GM04503 (cell line): ENCODE results near the gene FSCN2.
A peak's percentile ranks its signal among the peaks of the same experiment; 100 is the strongest.

Experiments
- DNase-seq: peaks from one replicate; pipeline ENCODE4 v3.0.0-alpha.2; 2012; ENCODE audit warnings: low read depth

Gene FSCN2, protein sequence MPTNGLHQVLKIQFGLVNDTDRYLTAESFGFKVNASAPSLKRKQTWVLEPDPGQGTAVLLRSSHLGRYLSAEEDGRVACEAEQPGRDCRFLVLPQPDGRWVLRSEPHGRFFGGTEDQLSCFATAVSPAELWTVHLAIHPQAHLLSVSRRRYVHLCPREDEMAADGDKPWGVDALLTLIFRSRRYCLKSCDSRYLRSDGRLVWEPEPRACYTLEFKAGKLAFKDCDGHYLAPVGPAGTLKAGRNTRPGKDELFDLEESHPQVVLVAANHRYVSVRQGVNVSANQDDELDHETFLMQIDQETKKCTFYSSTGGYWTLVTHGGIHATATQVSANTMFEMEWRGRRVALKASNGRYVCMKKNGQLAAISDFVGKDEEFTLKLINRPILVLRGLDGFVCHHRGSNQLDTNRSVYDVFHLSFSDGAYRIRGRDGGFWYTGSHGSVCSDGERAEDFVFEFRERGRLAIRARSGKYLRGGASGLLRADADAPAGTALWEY

DNA sequence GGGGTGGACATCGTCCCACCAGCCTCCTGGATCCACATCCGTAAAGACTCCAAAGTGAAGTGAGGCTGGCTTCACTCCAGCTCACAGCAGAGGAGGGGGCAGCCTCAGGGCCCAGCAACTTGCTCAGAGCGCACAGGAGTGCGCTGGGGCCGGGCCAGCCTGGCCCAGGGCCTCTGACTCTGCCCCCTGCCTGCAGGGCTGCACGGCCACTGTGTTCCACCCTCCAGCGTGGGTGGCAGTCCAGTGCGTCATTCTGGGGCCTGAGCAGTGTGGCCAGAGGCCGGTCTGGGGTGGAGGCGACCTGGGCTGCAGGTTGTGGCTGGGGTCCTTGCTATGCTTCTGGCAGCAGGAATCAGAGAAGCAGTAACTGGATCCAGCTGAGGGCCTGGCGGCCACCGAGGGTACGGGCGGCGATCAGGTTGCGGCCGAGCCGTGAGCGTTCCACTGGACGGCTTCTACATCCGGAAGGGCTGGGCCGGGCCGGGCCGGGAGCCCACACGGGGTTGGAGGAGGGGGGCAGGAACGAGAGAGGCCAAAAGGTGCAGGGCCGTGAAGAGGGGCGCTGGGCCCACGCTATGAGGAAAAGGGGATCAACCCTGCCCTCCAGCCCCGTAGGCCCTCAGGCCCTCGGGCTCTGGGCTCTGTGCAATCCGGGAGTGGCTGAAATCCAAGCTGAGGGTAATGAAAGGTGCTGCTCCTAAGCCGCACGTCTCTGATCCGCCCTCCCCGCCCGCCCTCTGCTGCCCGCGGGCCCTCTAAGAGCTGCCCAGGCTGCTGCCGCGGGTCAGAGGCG lies at the start of gene FSCN2:
Gene FSCN2, plus strand, starts transcription at position 787 of the 793 bp plus-strand sequence. CDS start 155 bp downstream, outside the sequence.
- no peak for DNase-seq

DNA sequence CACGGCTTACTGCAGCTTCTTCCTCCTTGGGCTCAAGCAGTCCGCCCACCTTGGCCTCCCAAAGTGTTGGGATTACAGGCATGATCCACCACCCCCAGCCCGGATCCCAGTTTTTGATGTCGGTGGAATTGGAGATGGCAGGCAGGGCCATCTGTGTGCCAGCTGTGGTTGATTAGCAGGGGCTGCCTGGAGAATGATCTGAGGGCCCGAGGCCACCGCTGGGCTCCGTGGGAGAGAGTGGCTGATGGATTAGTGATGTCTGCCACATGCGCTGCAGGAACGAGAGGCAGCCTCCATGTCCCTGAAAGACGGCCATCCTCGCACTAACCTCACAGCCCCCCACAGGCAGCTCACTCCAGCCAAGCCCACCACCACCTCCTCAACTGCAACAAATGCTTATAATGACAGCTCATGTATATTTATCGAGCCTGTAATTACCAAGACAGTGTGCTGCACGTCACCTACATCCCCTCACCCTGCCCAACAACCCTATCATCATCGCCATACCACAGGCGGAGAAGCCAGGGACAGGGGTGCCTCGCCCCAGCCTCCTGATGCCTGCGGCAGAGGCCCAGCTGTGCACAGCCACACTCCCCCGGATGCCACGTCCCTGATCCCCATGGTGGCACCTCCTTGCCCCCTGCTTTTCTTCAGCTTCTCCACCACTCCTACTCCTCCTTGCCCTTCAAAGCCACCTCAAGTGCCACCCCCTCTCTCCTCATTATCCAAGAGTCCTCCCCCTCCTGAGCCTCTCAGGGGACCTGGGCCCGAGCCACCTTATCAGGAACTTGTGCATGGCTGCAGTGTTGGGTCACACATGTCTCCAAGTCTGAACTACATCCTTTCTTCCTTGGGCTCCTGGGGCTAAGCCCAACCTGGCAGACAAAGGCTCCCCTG lies 48.8 kb upstream of the FSCN2 start:
- DNase-seq = no peak

DNA sequence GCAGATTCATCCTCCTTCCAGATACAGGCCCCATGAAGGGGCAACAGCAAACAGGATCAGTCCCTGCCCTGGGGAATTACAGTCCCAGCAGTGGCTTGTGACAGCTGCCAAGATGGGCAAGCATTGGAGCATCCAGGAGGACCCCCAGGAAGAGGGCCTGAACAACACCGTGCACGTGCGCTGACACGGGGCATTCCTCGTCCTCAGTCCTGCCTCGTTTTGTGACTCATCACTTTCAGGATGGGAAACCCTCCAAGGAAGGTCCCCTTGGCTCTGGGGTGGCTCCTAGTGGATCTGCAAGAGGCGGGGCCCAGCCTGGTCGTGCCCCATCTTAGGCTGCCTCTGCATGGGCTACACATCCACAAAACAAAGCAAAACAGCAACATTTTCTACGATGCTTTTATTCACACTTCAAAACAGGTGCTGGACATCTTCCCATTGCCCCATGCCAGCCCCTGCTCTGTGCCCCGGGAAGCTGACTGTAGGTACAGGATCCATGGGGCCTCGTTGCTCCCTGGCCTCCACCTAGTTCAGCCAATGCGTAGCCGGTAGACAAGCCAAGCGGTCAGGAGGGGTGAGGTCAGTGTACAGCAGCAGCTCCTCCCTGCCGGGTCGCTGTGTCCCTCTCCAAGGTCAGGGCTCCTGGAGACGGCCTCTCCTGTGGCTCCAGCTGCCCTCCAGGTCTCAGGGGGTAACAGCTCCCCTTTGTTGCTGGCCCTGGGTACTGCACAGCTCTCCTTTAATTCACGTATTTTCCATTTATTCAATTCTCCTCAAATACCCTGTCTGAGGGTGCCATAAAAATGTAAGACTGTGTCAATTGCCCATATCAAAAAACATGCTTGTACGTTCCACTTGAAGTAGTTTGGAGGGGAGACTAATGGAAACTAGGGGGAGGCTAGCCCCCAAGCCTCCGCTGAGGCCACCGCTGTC lies 47.8 kb upstream of the FSCN2 start:
- DNase-seq = peak; percentile 46

DNA sequence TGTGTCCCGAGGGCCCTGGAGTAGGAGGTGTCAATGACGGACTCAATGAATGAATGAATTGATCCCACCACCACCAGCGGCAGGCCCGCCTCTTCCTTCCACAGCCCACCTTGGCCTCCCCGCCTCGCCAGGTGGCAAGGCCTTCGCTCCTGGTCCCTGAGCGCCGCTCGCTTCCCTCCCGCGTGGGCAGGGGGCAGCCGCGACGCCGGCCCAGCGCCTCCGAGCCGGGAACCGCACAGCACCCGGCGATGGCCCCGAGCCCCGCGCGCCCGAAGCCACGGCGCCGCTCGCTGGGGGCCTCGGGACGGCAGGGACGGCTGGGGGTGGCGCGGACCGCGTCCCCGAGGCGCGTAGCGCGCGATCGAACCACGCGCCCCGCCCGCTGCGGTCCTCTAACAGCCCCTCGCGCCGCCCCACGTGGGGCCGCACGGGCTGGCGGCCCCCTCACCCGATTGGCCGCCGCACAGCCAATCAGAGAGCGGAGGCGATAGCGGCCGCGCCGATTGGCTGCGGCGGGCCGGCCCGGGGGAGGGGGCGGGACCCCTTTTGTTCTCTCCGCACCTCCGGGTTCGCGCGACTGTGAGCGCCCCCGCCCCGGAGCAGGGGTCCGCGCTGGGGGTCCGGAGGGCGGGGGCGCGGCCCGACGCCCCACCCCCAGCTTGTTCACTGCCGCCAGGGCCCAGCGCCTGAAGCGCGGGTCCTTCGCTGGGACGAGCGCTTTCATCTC lies 46.9 kb upstream of the FSCN2 start:
- DNase-seq = no peak

DNA sequence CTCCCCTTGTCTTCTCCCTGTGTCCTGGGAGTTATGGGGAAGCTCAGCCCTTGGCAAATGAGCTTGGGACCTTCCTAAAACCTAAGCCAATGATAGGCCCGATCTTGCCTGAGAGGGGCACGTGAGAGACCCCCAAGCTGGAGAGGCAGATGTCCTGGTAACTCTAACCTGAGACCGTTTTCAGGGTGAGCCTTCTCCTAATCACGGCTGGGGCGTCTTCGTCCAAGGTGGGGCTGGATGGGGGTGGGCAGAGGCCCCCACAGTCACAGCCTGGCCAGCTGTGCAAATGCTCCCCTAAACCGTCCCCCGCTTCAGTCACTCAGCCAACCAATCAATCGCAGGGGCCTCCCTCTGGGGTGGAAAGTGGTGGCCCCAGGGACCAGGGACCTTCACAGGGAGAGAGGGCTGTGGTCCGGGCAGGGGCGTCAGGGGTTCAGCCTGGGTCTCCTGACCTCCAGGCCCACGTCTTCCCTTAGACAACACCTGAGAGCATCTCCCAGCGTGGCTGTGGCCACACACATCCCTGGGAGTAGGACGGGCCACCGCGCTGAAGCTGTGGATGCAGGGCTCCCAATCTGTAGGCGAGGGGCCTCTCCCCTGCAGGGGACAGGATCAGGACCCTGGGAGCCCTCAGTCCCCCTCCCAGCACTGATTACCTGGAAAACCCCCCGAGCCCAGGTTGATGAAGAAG lies 46.2 kb upstream of the FSCN2 start:
- DNase-seq = no peak

DNA sequence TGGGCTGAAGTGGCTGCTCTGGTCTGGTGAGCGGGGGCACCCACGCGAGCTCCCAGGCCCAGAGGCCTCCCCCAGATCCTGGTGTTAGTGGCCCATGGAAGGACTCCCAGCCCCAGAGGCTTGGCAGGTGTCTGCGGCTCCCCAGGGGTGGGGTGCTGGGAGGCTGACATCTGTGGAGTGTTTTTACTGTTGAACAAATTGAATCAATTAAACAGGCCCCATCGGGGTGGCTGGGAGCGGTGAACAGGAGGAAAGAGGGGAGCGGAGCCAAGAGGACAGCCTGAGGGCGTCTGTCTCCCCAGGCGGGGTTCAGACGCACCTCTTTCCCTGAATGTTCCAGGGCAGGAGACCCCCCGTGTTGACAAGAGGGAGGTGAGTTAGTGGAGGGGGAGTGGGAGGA lies 45.5 kb upstream of the FSCN2 start:
- no peak for DNase-seq

DNA sequence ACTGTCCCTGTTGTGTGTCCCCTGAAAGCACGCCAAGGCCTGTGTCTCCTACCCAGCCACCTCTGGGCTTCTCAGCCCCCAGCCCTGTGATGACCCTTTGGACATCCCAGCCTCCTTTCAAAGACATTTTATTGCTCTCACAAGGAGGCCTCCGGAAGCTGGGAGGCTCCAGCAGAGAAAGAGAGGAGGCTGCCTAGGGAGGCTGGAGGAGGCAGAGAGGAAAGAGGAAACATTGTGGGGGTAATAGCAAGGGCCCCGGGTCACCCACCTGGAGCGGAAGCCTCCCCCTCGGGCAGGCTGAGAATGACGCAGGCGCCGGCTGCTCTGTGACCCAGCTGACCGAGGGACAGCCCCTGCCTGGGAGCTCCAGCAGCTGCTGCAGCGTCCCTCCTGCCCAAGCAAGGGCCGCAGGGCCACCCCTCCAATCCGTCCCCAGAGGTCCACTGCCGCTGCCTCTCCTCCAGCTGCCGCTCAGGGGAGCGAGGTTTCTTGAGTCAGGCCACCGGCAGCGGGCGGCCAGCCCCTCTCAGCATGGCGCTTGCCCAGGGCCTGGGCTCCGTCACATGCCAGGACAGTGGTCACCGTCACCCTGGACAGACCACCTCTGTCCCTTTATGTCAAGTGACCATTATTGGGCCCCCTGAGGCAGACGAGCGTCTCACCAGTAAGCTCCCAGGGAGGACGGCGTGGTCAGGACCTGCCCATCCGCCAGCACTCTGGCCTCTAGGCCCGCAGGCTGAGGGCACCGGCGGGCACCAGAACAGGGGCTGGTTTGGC lies 44.9 kb upstream of the FSCN2 start:
- DNase-seq = no peak

DNA sequence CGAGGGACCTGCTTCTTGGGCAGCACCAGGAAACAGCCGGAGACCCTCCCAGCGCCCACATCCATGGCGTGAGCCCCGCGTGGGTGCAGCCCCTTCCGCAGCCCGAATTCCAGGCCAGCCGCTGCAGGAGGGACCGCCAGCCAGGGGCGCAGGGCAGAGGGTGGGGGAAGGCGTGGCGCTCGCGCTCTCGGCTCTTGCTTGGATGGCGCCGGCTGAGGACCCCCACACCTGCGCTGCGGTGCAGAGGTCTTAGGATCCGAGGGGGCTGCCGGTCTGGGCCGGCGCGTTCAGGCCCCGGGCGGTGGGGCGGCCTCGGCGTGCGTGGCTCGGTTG lies 44.3 kb upstream of the FSCN2 start:
- no peak for DNase-seq

DNA sequence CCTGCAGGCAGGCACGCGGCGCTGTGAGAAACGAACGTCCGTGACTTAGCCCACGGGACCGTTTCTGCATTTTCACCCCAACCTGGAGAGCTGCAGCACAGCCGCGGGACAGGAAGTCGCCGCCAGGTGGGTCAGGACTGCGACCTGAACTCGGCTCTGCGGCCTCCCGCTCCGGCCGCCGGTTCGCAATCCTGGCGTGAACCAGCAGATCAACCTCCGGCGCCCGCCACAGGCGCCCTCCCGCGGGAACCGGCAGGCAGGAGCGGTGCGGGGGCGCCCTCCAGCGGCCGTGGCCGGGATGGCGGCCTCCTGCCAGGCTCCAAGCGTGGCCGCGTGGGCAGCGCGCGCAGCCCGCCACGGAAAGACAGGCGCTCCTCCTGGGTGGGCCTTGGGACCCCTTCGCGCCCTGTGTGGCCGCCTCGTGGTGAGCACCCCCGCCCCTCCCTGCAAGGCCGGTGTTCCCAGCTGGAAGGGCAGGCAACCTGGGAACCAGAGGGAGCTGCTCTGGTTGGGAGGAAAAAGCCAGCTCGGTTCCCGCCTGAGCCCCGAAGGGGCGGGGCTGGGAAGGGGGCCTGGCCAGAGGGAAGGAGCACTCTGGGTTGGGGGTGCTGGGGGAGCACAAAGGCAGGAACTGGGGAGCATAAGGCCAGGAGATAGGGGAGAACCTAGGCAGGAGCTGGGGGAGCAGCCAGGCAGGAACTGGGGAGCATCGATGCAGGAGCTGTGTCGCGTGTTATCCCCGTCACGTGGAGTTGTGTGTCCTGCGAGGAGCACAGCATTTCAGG lies 43.8 kb upstream of the FSCN2 start:
- no peak for DNase-seq

DNA sequence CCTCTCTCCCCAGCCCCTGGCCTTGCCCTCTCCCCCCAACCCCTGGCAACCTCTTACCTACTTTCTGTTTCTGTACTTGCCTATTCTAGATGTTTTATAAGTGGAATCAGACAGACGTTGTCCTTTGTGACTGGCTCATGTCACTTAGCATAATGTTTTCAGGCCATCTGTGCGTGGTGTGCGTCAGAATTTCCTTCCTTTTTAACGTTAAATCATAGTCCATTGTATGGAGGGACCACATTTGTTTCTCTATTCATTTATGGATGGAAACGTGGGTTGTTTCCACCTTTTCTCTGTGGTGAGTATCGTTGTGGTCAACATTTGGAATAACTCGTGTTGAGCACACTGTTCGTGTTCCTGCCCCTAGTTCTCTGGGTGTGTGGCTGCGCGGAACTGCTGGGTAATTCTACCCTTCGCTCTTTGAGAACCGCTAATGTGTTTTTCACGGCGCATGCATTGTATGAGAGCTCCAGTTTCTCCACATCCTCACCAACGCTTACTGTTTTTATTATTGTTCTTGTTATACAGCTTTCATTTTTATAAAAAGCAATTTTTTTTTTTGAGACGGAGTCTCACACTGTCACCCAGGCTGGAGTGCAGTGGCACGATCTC lies 41.9 kb upstream of the FSCN2 start:
- DNase-seq = no peak

DNA sequence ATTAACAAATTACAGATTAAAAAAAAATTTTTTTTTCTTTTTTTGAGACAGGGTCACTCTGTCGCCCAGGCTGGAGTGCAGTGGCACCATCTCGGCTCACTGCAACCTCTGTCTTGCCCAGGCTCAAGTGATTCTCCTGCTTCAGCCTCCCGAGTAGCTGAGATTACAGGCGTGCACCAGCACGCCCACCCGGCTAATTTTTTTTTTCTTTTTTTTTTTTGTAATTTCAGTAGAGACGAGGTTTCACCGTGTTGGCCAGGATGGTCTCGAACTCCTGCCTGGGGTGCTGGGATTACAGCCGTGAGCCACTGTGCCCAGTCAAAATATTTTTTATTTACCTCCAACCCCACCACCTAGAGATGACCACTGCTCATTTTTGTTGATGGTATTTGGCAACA lies 41.1 kb upstream of the FSCN2 start:
- DNase-seq = no peak

DNA sequence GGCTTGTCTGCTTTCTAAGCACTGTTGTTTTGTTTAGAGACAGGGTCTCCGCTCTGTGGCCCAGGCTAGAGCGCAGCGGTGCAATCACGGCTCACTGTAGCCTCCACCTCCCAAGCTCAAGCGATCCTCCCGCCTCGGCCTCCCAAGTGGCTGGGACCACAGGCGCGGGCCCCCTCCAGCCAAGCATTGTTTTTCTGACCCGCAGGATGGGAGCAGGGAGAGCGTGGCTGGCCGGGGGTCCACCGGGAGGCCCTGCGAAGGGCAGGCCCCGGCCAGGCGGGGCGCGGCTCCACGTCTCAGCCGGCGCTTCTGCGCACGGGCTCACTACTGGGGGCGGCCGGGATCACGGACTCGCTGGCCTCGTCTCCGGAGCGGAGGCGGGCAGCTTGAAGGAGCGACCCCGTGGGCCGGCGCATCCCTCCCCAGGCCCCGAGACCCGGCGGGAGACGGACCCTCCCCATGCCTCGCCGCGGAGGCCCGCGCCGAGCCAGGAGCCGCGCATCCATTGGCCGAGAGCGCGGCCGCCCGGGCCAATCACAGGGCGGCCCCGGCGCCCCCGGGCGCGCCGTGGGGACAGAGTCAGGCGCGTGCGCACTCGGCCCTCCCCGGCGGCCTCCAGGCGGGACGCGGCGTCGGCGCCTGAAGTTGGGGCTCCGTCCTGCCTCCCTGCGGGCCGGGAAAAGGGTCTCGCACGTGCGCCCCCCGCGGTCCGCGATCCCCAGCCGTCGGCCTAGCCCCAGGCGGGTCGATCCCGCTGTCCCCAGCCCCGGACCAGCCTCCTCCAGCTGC lies 40.5 kb upstream of the FSCN2 start:
- DNase-seq = peak; percentile 23

DNA sequence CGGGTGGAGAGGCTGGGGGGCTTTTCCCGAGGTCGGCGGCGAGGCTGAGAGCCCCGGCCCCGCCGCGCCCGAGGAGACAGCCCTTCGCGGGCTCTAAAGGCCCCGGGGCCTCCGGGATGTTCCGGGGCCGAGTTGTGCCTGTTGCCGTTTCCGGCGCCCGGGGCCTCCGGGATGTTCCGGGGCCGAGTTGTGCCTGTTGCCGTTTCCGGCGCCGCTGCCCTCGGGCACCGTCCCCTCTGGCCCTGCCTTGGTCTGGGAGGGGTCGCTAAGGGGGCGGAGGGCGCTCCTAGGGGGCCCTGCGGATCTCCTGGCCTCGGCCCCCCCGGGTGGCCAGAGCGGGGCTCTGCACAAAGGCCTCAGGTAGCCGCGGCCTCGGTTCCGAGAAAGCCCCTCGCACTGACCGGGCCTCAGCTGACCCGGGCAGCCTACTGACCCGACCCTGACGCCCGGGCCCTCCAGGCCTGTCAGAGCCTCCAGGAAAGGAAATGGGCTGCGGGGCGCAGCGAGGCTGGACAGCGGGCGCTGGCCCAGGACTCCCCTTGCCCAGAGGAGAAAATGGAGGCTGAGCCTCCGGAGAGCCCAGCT lies 39.8 kb upstream of the FSCN2 start:
- no peak for DNase-seq

DNA sequence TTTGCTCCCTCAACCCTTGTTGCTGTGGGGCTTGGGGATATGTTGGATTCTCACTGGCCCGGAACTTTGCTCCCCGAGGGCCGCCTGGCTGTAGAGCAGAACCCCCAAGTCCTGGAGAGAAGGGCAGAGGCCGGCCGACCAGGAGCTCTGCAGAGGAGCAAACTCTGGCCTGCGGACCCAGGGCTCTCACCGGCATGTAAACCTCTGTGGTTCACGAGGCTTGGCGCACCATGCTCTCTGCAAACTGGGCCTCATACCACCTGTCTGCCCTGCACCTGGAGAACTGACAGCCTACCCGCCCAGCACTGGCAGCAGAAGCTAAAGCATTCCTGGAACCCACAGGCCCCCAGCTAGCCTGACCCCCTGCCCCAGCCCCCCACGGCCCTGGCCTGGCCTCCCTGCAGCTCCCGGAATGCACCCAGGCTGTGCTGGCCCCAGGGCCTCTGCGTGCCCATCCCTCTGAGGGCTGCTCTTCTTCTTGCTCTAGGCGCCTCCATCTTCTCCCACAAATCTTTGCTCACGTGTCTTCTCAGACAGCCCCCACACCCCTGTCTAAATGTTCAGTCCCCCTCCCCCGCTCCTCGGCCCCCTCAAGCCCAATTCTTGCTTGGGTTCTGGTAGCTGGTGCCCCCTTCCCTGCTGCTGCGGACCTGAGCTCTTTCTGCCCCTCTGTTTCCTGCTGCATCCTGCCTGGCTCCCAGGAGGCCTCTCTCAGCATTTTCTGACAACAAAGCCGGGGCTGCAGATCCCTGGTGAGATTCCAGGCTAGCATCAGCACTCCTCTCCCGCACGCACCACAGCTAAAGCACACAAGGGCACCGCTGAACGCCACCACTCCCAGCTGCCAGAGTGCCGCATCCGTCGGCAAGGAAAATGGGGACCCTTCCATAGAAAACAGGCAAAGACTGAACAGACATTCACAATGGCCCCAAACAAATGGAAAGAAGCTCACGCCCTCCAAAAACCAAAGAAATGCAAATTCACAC lies 38.9 kb upstream of the FSCN2 start:
- no peak for DNase-seq
